ENCODE data around the gene WBP1.

WBP1 gene

DNA sequence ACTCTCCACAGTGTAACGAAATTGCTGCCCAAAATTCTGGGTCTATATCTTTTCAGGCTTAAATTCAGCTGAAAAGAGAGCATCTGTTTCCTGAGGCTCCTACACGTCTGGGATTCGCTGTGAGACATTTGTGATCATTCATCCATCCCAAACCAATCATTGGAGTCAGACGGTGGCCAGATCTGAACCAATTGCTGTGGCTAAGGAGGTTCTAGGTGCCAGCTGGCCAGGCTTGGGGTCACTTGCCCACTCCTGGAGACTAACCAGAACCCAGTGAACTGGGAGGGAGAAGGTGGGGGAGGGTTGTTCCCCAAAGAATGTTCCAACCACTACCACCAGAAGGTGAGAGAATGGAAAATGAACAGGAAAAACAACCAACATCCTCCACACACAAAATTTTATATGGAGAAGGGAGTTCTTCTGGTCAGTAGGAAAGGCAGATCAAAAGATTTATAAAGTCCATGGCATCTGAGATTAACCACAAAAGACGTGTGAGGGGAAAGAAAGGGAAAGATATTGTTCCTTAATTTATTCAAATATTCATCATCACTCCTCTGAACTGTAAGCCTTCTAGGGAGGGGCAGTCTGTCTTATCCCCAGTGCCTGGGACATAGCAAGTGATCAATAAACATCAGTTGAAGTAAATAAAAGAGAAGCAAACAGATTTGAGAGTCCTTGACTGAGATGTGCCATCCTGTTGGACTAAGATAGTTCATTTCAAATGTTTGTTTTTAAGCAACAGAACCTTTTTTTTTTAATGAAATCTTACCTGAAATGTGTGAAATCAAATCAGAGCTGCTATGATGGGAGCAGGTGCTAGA, 13.5 kb upstream of the WBP1 start:
- no peaks in the 10 kb centered on the region for H4K20me1 ChIP-seq (ENCODE audit: insufficient read depth, low read length, poor library complexity, severe bottlenecking)
- no peaks in the 10 kb centered on the region for H3K9me2 ChIP-seq (replicated peaks; ENCODE audit: low read depth, low read length)
- peaks cover 4% of the 10 kb centered on the region; the same call in 1 of the 2 replicates for H3K79me2 ChIP-seq (ENCODE audit: insufficient read depth, low read length)
- H3K4me2 ChIP-seq (ENCODE audit: low read depth, low read length, poor library complexity, severe bottlenecking) = no peak overlapping the region
- no peak for TF ChIP-seq EZH2phosphoT487 (IDR thresholded peaks at IDR 0.05; ENCODE audit: borderline replicate concordance)
- TF ChIP-seq, protein P1, sequence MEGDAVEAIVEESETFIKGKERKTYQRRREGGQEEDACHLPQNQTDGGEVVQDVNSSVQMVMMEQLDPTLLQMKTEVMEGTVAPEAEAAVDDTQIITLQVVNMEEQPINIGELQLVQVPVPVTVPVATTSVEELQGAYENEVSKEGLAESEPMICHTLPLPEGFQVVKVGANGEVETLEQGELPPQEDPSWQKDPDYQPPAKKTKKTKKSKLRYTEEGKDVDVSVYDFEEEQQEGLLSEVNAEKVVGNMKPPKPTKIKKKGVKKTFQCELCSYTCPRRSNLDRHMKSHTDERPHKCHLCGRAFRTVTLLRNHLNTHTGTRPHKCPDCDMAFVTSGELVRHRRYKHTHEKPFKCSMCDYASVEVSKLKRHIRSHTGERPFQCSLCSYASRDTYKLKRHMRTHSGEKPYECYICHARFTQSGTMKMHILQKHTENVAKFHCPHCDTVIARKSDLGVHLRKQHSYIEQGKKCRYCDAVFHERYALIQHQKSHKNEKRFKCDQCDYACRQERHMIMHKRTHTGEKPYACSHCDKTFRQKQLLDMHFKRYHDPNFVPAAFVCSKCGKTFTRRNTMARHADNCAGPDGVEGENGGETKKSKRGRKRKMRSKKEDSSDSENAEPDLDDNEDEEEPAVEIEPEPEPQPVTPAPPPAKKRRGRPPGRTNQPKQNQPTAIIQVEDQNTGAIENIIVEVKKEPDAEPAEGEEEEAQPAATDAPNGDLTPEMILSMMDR (conservative IDR thresholded peaks at IDR 0.05; ENCODE audit: low read length) = no peak
- no peaks in the 10 kb centered on the region for H3F3A ChIP-seq (ENCODE audit: low read depth)
- no peaks in the 10 kb centered on the region for H3K9me3 ChIP-seq (ENCODE audit: insufficient read depth, low read depth, low read length)
- peaks cover 10% of the 10 kb centered on the region for H3K4me1 ChIP-seq (ENCODE audit: insufficient read depth, low read length, poor library complexity, severe bottlenecking)
- no peak overlapping the region for H3K4me3 ChIP-seq (ENCODE audit: low read length, poor library complexity, severe bottlenecking)
- H3K36me3 ChIP-seq (ENCODE audit: insufficient read depth, low read length) = no peaks in the 10 kb centered on the region
- no peak overlapping the region for H3K9ac ChIP-seq (ENCODE audit: low read depth, low read length, poor library complexity, severe bottlenecking)
- H3K27me3 ChIP-seq (ENCODE audit: insufficient read depth, low read length, poor library complexity, severe bottlenecking) = no peaks in the 10 kb centered on the region
- H2AFZ ChIP-seq (ENCODE audit: low read length) = no peak overlapping the region

DNA sequence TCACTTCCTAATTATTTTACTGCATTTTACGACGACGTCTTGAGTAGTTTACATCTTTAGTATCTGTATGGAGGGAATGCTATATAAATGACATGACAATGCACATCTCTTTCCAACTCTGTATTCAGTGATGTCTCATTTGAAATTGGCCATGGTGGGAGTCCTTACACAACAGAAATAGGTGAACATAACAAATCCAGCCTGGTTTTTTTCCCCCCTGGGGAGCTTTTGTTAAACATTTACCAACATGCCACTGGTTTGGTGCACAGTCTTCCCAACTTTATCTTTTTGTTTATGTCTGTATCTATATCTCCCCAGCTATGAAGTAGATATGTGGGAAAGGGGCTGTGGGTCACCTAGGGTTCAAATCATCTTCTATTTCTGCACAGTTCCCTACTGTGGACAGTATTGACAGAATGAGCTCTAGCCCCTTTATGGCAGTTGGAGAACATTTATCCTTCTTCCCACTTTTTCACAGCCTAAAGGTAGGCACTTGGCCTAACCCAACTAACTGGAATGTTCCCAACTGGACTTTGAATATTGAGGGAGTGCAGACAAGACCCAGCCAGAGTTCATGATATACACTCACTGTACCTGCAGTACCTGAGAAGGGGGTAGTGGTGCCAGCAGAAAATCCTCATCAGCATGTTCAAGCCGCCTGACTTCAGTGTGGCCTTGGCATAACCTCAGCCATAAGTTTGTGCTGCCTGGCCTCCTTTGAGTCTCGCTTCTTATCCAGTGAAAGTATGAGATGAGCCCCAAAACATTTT, 10.8 kb upstream of the WBP1 start:
- TF ChIP-seq EZH2phosphoT487 (IDR thresholded peaks at IDR 0.05; ENCODE audit: borderline replicate concordance) = no peak
- TF ChIP-seq, protein P1 (conservative IDR thresholded peaks at IDR 0.05; ENCODE audit: low read length) = no peak
- no peak overlapping the region for H3K4me2 ChIP-seq (ENCODE audit: low read depth, low read length, poor library complexity, severe bottlenecking)

DNA sequence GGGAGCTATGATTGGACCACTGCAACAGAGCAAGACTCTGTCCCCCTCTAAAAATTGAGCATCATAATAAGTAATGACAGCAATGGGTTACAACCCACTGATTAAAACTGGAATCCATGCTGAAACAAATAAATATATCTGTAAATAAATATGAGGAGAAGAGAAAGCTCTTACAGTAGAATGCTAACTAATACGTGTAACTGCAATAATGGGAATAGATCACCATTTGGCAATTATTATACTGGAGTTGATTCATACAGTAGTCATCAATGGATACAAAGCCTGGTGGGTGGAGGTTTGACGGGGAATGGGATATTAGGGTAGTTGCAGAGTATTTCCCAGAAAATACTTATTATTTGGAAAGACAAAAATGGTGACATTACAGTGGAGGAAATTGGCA, 9.5 kb upstream of the WBP1 start:
- Histone ChIP-seq H3K4me3 (ENCODE audit: low read length, poor library complexity, severe bottlenecking) (no peak overlapping the region), H2AFZ (ENCODE audit: low read length) (no peak overlapping the region), H3K9me2 (replicated peaks; ENCODE audit: low read depth, low read length) (no peaks in the 10 kb centered on the region), H3K9me3 (ENCODE audit: insufficient read depth, low read depth, low read length) (no peaks in the 10 kb centered on the region), H3K4me2 (ENCODE audit: low read depth, low read length, poor library complexity, severe bottlenecking) (no peak overlapping the region), H3F3A (ENCODE audit: low read depth) (no peaks in the 10 kb centered on the region), H3K27me3 (ENCODE audit: insufficient read depth, low read length, poor library complexity, severe bottlenecking) (no peaks in the 10 kb centered on the region), H3K36me3 (ENCODE audit: insufficient read depth, low read length) (no peaks in the 10 kb centered on the region), H3K9ac (ENCODE audit: low read depth, low read length, poor library complexity, severe bottlenecking) (no peak overlapping the region), H4K20me1 (ENCODE audit: insufficient read depth, low read length, poor library complexity, severe bottlenecking) (no peaks in the 10 kb centered on the region), H3K79me2 (ENCODE audit: insufficient read depth, low read length) (no peaks in the 10 kb centered on the region), H3K4me1 (ENCODE audit: insufficient read depth, low read length, poor library complexity, severe bottlenecking) (peaks cover 11% of the 10 kb centered on the region)
- no peak for TF ChIP-seq EZH2phosphoT487 (IDR thresholded peaks at IDR 0.05; ENCODE audit: borderline replicate concordance)
- TF ChIP-seq, protein P1 (conservative IDR thresholded peaks at IDR 0.05; ENCODE audit: low read length) = no peak

More for the DNA sequence above, 10.8 kb upstream of the WBP1 start:
- H3K36me3 ChIP-seq (ENCODE audit: insufficient read depth, low read length) = no peaks in the 10 kb centered on the region
- H3F3A ChIP-seq (ENCODE audit: low read depth) = no peaks in the 10 kb centered on the region
- H3K9me3 ChIP-seq (ENCODE audit: insufficient read depth, low read depth, low read length) = no peaks in the 10 kb centered on the region
- H3K9ac ChIP-seq (ENCODE audit: low read depth, low read length, poor library complexity, severe bottlenecking) = no peak overlapping the region
- no peaks in the 10 kb centered on the region for H4K20me1 ChIP-seq (ENCODE audit: insufficient read depth, low read length, poor library complexity, severe bottlenecking)
- no peak overlapping the region for H3K4me3 ChIP-seq (ENCODE audit: low read length, poor library complexity, severe bottlenecking)
- peaks cover 4% of the 10 kb centered on the region for H3K4me1 ChIP-seq (ENCODE audit: insufficient read depth, low read length, poor library complexity, severe bottlenecking)
- no peaks in the 10 kb centered on the region for H3K9me2 ChIP-seq (replicated peaks; ENCODE audit: low read depth, low read length)
- H3K79me2 ChIP-seq (ENCODE audit: insufficient read depth, low read length) = no peaks in the 10 kb centered on the region
- H3K27me3 ChIP-seq (ENCODE audit: insufficient read depth, low read length, poor library complexity, severe bottlenecking) = no peaks in the 10 kb centered on the region
- no peak overlapping the region for H2AFZ ChIP-seq (ENCODE audit: low read length)
